Stimulated activated naive CD4-positive, alpha-beta T cell (primary cell): Measurements from ENCODE around the gene KIF1A.
A peak's percentile ranks its signal among the peaks of the same experiment; 100 is the strongest.
"Not testable (repeated sequence)": the region's sequence is repeated elsewhere in the genome, so short reads cannot be mapped to it uniquely, and the experiment has no call there.

Experiments used
- DNase-seq, 6 experiments: peaks; one replicate each; lab custom pipeline; 2025; lab: John Stamatoyannopoulos, UW

KIF1A gene

DNA sequence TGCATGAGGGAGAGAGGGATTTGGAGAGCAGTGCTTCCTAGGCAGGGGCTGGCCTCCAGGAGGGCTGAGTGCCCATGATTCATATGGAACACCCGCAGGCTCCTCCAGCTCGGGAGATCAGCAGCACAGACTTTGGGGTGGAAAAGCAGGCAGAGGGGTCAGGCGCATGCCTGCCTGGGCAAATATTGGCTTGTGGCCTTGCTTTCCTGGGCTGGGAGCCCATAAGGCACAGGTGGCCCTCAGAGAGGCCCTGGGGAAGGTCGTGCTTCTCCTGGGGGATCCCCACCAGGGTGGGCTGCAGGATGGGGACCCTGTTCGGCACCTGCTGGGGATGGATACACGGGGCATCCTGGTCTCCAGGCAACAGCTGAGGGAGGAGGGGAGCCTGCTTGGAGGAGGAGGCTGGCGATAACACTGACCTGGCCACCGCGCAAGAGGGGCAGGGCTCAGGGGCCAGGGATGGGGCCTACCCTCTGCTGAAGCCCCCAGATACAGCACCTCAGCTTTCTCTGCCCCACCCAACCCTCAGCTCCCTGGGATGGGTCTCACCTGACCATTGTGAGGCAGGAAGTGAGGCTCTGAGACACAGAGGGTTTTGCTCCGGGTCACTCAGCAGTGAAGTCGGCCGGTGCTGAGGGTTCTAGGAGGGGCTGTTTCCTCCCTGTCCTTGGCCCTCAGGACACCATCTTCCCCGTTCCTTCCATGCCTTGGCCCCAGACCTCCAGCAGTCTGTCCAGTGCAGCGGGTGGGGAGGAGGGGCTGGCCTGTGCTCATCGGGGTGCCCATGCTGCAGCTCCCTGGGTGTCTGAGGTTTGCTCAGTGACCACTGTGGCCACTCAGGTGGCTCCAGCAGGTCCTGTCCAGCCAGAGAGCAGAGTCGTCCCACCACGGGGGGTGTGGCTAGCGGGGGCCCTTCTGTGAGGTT lies 116.3 kb downstream of the KIF1A start:
- DNase-seq: no peak

DNA sequence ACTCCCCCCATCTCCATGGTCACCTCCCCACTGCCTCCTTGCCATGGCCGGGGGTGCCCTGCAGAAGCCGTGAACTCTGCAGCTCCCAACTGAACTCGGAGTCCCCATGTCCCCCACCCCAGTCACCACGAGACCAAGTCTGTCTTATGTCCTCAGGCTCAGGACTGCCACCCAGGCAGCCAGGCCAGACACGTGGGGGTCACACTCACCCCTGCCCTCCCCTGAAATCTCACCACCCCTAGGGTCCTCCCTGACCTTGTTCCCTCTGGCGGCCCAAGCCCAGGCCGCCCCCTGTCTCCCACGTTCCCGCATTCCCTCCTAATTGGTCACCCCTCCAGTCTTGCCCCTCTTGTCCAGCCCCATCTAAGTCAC lies 117.4 kb downstream of the KIF1A start:
- no peak for DNase-seq

DNA sequence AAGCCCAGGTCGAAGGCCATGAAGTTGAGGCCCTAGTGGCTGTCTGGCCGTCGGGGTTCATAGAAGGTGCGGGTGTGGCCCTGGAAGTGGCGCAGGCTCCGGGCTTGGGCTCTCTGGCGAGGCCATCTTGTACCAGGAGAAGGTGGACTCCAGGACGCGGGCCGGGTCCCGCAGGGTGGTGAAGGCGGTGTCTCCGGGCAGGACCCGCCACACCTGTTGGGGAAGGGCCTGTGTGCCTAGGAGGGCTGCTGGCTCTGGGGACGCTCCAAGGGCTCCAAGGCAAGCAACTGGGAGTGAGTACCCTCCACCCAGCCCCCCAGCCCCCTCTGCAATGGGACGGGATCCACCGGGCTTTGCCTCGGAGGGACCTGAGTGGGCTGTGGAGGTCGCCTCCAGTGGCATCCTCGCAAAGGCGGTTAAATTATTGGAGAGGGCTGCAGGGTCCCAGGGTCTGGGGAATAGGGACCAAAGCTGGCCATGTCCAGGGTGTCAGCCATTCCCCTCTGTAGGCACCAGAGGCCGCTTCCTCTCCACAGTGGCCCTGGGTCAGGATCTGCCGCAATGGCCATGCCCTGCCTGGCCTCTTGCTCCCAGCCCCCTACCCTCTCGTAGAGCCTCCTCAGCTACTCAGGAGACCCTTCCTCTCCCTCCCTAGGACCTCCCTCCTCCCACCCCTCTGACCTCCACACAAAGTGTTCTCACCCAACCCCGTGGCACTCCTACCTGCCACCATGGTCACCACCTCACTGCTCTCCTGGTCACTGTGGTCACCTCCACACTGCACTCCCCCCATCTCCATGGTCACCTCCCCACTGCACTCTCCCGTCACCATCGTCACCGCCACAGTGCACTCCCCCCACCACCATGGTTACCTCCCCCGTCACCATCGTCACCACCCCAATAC lies 118.0 kb downstream of the KIF1A start:
- DNase-seq: no peak

GRCh38 chr2:240701091-240701735 lies 118.8 kb downstream of the KIF1A start:
- DNase-seq: no peak

GRCh38 chr2:240700616-240701015 lies 119.4 kb downstream of the KIF1A start:
- DNase-seq: not testable (repeated sequence)

DNA sequence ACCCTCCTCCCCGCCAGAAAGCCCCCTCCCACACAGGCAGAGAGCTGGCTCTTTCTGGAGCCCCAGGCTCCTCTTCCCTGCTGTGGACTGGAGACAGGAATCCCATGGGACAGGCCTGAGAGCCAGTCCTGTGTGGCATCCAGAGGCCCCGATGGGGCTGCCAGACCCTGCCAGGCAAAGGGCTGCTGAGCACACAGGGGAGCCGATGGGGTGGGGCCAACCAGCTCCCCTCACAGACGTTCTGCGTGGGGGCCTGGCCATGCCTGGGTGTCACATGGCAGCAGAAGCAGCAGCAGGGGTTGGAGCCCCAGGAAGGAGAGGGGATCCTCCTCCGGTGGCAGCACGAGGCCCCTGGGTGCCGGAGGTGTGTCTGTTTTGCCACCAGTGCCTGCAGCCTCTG lies 120.2 kb downstream of the KIF1A start:
- DNase-seq: not testable (repeated sequence)

DNA sequence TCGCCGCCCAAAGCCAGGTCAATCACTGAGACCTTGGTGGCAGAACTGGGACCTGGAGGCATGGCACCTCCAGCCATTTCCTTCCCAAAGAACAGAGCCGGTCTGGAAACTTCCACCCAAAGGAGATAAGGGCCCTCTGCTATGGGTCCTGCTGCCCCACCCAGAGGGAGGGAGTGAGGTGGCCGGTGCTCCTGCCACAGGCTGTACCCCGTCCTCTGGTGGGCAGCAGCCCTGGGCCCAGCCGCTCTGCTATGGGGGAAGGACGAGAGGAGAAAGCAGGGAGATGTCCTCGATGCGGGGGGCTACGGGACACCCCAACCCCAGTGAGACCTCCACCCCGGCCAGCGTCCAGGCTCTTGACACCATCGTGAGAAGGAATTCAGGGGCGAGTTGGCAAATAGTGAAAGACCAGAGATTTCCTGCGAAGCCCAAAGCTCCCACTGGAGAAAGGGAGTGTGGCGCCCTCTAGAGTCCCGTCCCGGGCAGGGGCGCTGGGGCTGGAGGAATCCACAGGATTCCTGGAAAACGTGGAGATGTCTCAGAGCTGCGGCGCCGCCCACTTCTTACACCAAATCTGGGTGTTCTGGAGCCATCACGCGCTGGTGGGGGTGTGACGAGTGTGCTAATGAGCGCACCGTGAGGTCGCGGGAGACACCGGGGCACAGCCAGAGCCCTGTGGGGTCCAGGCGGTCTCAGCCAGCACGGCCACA lies 121.0 kb downstream of the KIF1A start:
- DNase-seq: not testable (repeated sequence)

DNA sequence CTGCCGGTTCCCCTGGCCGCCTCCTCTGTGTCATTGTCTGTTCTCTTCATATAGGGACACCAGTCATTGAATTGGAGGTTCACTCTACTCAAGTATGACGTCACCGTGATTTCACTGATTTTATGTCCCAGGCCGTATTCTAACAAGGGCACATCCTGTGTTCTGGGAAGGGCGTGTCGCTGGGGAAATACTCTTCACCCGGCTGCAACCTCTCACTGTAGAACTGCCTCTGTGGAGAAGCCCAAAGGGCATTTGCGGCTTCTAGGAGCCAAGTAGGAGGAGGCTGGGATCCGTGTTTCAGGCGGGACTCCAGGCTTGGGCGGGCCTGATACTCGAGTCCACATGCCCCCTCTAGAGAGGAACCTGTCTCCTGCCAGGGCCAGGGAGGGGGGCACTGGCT lies 123.5 kb downstream of the KIF1A start:
- DNase-seq: not testable (repeated sequence)

DNA sequence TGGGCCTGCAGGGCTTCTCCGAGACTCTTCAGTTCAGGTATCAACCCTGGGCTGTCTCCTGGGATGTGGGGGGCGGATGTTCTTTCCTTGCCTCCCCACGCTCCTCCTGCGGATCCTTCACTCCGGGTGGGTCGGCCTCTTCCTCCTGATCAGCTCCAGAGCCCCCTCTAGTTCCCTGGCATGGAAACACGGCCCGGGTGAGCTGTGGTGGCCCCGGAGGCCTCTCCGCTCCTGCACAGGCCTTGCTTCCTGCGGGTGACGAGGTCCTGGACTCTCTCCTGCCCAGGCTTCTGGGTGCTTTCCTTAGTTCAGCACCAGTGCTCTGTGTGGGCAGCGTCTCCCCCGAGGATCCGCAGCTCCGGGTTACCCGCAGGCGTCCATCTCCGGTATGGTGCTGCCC lies 124.4 kb downstream of the KIF1A start:
- not testable (repeated sequence) for DNase-seq

GRCh38 chr2:240694304-240694703 lies 125.7 kb downstream of the KIF1A start:
- DNase-seq: not testable (repeated sequence)

- not testable (repeated sequence) for DNase-seq
Measured at GRCh38 chr2:240692583-240693561, 127.1 kb downstream of the KIF1A start.

- DNase-seq: not testable (repeated sequence)
Measured at GRCh38 chr2:240691631-240692420, 128.2 kb downstream of the KIF1A start, which contains the start of gene AQP12A. Gene AQP12A, plus strand, starts transcription at chr2:240691866. Its CDS starts 48 bp downstream, at chr2:240691914.

- DNase-seq: not testable (repeated sequence)
Measured at GRCh38 chr2:240691075-240691427, 129.0 kb downstream of the KIF1A start.

- peak in 1 of 6 experiments; percentile 5 for DNase-seq
Measured at GRCh38 chr2:240690421-240691074, 129.5 kb downstream of the KIF1A start.

DNA sequence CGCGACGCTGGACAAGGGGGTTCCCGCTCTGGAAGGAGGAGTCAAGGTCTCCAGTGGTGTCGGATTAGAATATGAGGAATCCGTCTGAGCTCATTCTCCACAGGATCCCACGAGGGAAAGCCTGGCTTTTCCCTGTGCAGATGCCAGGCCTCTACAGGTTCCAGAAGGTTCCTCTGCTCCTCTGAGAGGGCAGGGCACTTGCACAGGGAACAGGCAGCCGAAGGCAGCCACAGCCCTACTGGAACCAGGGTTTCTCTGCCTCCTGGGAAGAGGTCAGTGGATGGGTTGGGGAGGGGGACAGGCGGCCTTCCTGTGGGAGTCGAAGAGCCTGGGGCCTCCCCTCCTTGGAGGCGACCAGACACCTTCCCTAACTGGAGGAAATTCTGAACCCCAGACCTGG lies 130.0 kb downstream of the KIF1A start:
- DNase-seq: no peak

- no peak for DNase-seq
Measured at GRCh38 chr2:240688553-240688919, 131.5 kb downstream of the KIF1A start.

- no peak for DNase-seq
Measured at GRCh38 chr2:240687741-240688552, 132.1 kb downstream of the KIF1A start.
